HG03442 (cell line): ENCODE measurements around the gene TRAF5.
A peak's percentile ranks its signal among the peaks of the same experiment; 100 is the strongest.
"Not testable (repeated sequence)": the region's sequence is repeated elsewhere in the genome, so short reads cannot be mapped to it uniquely, and the experiment has no call there.

Experiments used
- ATAC-seq: cut with Tn5 transposase; IDR thresholded peaks from one replicate; pipeline ENCODE4 v1.9.1; 2021; ENCODE audit warnings: mild to moderate bottlenecking, moderate library complexity; ENCODE audit not compliant: unreplicated experiment

The TRAF5 gene

GRCh38 chr1:211376807-211377470 is 50.3 kb downstream of the TRAF5 start:
- ATAC-seq = no peak

- ATAC-seq = no peak
Observed at GRCh38 chr1:211377539-211378450, 51.2 kb downstream of the TRAF5 start.

- ATAC-seq = no peak
Observed at GRCh38 chr1:211378844-211379243, 52.2 kb downstream of the TRAF5 start.

GRCh38 chr1:211379446-211379845 is 52.8 kb downstream of the TRAF5 start:
- ATAC-seq = no peak

- ATAC-seq = no peak
Observed at GRCh38 chr1:211381481-211382181, 55.0 kb downstream of the TRAF5 start.

GRCh38 chr1:211382182-211382713 is 55.6 kb downstream of the TRAF5 start:
- ATAC-seq = no peak

GRCh38 chr1:211382714-211383480 is 56.3 kb downstream of the TRAF5 start:
- peak; percentile 94 for ATAC-seq

- no peak for ATAC-seq
Observed at GRCh38 chr1:211384524-211384923, 57.9 kb downstream of the TRAF5 start.

- no peak for ATAC-seq
Observed at GRCh38 chr1:211386921-211387320, 60.3 kb downstream of the TRAF5 start.

GRCh38 chr1:211390829-211391228 is 64.2 kb downstream of the TRAF5 start:
- ATAC-seq = not testable (repeated sequence)

GRCh38 chr1:211393203-211393602 is 66.6 kb downstream of the TRAF5 start:
- ATAC-seq = no peak

GRCh38 chr1:211398266-211398930 is 71.8 kb downstream of the TRAF5 start:
- ATAC-seq = not testable (repeated sequence)

- not testable (repeated sequence) for ATAC-seq
Observed at GRCh38 chr1:211399851-211400393, 73.3 kb downstream of the TRAF5 start.

GRCh38 chr1:211401751-211402150 is 75.1 kb downstream of the TRAF5 start:
- not testable (repeated sequence) for ATAC-seq

- ATAC-seq = not testable (repeated sequence)
Observed at GRCh38 chr1:211406086-211406485, 79.5 kb downstream of the TRAF5 start.

- ATAC-seq = not testable (repeated sequence)
Observed at GRCh38 chr1:211407749-211408148, 81.1 kb downstream of the TRAF5 start.

GRCh38 chr1:211411639-211412038 is 85.0 kb downstream of the TRAF5 start:
- ATAC-seq = no peak

GRCh38 chr1:211415700-211416099 is 89.1 kb downstream of the TRAF5 start:
- no peak for ATAC-seq

- ATAC-seq = peak; percentile 49
Observed at GRCh38 chr1:211416246-211416627, 89.6 kb downstream of the TRAF5 start.
